DMS79 treated with DMSO at 0.1 percent for 48 hours (cell line): Measurements from ENCODE around the gene BMF.
"Not testable (repeated sequence)": the region's sequence is repeated elsewhere in the genome, so short reads cannot be mapped to it uniquely, and the experiment has no call there.

Source experiments
- DNase-seq: peaks from one replicate; lab custom pipeline; 2025; lab: John Stamatoyannopoulos, UW

BMF gene

GRCh38 chr15:40108855-40109735, at the start of gene BMF:
Gene BMF (minus strand): TSS chr15:40108879. CDS start chr15:40106086, 2,793 bp downstream.
- peak; percentile 85 for DNase-seq

- no peak for DNase-seq
These were observed 49.2 kb upstream of the BMF start for GRCh38 chr15:40157778-40158447.

- DNase-seq: peak; percentile 73
These were observed 46.7 kb upstream of the BMF start for GRCh38 chr15:40155270-40155910.

GRCh38 chr15:40154821-40155220, 46.1 kb upstream of the BMF start:
- DNase-seq: not testable (repeated sequence)

GRCh38 chr15:40151991-40152390, 43.3 kb upstream of the BMF start:
- DNase-seq: no peak

GRCh38 chr15:40151499-40151898, 42.8 kb upstream of the BMF start:
- no peak for DNase-seq

GRCh38 chr15:40150163-40150925, 41.7 kb upstream of the BMF start:
- DNase-seq: peak; percentile 83

GRCh38 chr15:40149339-40149738, 40.7 kb upstream of the BMF start:
- DNase-seq: no peak

- no peak for DNase-seq
These were observed 37.4 kb upstream of the BMF start for GRCh38 chr15:40146037-40146436.

GRCh38 chr15:40142428-40142827, 33.7 kb upstream of the BMF start:
- DNase-seq: no peak

GRCh38 chr15:40138201-40138570, 29.5 kb upstream of the BMF start:
- DNase-seq: not testable (repeated sequence)

GRCh38 chr15:40137303-40138200, 28.9 kb upstream of the BMF start:
- DNase-seq: no peak

- no peak for DNase-seq
These were observed 28.0 kb upstream of the BMF start for GRCh38 chr15:40136470-40137302.

- DNase-seq: not testable (repeated sequence)
These were observed 27.3 kb upstream of the BMF start for GRCh38 chr15:40135846-40136450.

GRCh38 chr15:40134885-40135284, 26.2 kb upstream of the BMF start:
- DNase-seq: peak; percentile 26

GRCh38 chr15:40133544-40133943, 24.9 kb upstream of the BMF start:
- no peak for DNase-seq

- DNase-seq: no peak
These were observed 22.3 kb upstream of the BMF start for GRCh38 chr15:40130799-40131502.

- no peak for DNase-seq
These were observed 21.4 kb upstream of the BMF start for GRCh38 chr15:40130118-40130517.
